GM21526 (cell line): ENCODE results near the gene VSTM2B.

Experiments
- ATAC-seq: cut with Tn5 transposase; IDR thresholded peaks from one replicate; pipeline ENCODE4 v1.9.1; 2021; ENCODE audit warnings: moderate library complexity; ENCODE audit not compliant: unreplicated experiment, low FRiP score

Gene VSTM2B

GRCh38 chr19:29528946-29529645 is 3.3 kb downstream of the VSTM2B start:
- ATAC-seq, result no peak

- ATAC-seq, result no peak
These were observed 4.1 kb downstream of the VSTM2B start for GRCh38 chr19:29529646-29530539.

- no peak for ATAC-seq
These were observed 5.0 kb downstream of the VSTM2B start for GRCh38 chr19:29530540-29531457.

GRCh38 chr19:29531458-29532025 is 5.7 kb downstream of the VSTM2B start:
- ATAC-seq, result no peak

- no peak for ATAC-seq
These were observed 6.3 kb downstream of the VSTM2B start for GRCh38 chr19:29532097-29532496.

- ATAC-seq, result no peak
These were observed 7.2 kb downstream of the VSTM2B start for GRCh38 chr19:29532956-29533355.

- ATAC-seq, result no peak
These were observed 8.1 kb downstream of the VSTM2B start for GRCh38 chr19:29533578-29534544.

- no peak for ATAC-seq
These were observed 9.5 kb downstream of the VSTM2B start for GRCh38 chr19:29535214-29535831.

- ATAC-seq, result no peak
These were observed 10.3 kb downstream of the VSTM2B start for GRCh38 chr19:29535984-29536508.

GRCh38 chr19:29537181-29537580 is 11.4 kb downstream of the VSTM2B start:
- ATAC-seq, result no peak

- ATAC-seq, result no peak
These were observed 11.8 kb downstream of the VSTM2B start for GRCh38 chr19:29537601-29538000.

- no peak for ATAC-seq
These were observed 12.4 kb downstream of the VSTM2B start for GRCh38 chr19:29538146-29538545.

GRCh38 chr19:29538651-29539050 is 12.9 kb downstream of the VSTM2B start:
- no peak for ATAC-seq

GRCh38 chr19:29539131-29539530 is 13.3 kb downstream of the VSTM2B start:
- no peak for ATAC-seq

GRCh38 chr19:29539670-29540069 is 13.9 kb downstream of the VSTM2B start:
- no peak for ATAC-seq

GRCh38 chr19:29540114-29540513 is 14.3 kb downstream of the VSTM2B start:
- ATAC-seq, result no peak

- no peak for ATAC-seq
These were observed 15.9 kb downstream of the VSTM2B start for GRCh38 chr19:29541473-29542253.

- ATAC-seq, result no peak
These were observed 16.5 kb downstream of the VSTM2B start for GRCh38 chr19:29542327-29542726.
